ENCODE data around the gene RNF149.
"Not testable (repeated sequence)": the region's sequence is repeated elsewhere in the genome, so short reads cannot be mapped to it uniquely, and the experiment has no call there.

Gene RNF149

DNA sequence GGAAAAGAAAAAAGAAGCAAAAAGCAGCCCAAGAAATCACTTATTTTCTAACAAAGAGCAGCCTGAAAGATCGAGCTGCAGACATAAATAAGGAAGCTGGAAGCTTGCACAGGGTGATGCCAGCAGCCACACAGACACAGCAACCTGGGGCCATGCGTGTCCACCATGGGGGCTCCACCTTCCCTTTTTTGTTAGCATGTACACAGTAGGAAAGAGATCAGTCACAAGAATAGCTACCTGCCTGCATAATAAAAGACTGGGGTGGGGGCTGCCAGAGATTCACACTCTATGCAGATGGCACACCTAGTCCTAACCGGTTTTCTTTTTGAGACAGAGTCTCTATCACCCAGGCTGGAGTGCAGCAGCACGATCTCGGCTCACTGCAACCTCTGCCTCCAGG is 58.7 kb downstream of the RNF149 start:
- TF ChIP-seq CTCF (IDR thresholded peaks at IDR 0.05), result no peak
- TF ChIP-seq ZFX (IDR thresholded peaks at IDR 0.05; ENCODE audit: borderline replicate concordance), result no peak
- H3K27ac ChIP-seq, result no peak overlapping the region

DNA sequence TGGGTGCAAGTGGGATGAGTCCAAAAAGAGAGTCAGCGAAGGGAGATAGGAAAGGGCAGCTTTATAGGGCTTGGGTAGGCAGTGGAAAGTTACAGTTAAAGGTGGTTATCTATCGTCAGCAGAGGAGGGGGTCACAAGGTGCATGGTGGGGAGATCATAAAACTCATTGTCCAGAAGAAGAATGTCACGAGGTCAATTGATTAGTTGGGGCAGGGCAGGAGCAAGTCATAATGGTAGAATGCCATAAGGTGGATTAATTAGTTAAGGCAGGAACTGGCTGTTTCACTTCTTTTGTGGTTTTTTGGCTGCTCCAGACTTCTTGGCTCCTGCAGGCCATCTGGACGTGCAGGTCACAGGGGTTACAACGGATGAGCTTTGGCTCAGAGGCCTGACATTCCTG is 59.7 kb downstream of the RNF149 start:
- H3K27ac ChIP-seq, result not testable (repeated sequence)

DNA sequence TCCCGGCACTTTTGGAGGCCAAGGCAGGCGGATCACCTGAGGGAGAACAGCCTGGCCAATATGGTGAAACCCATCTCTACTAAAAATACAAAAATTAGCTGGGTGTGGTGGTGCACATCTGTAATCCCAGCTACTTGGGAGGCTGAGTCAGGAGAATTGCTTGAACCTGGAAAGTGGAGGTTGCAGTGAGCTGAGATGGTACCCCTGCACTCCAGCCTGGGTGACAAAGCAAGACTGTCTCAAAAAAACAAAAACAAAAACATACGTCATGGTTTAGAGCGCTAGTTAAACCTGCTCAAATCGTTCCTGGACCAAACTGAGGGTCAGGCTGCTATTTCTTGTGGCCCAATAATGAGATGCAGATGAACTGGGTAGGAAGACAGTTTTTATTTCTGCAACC is 63.0 kb downstream of the RNF149 start:
- H3K27ac ChIP-seq, result peak overlapping the region; percentile 78

GRCh38 chr2:101244899-101245298 is 63.6 kb downstream of the RNF149 start:
- peak overlapping the region; percentile 78 for H3K27ac ChIP-seq

- peak overlapping the region; percentile 78 for H3K27ac ChIP-seq
Observed at GRCh38 chr2:101244373-101244772, 64.1 kb downstream of the RNF149 start.

DNA sequence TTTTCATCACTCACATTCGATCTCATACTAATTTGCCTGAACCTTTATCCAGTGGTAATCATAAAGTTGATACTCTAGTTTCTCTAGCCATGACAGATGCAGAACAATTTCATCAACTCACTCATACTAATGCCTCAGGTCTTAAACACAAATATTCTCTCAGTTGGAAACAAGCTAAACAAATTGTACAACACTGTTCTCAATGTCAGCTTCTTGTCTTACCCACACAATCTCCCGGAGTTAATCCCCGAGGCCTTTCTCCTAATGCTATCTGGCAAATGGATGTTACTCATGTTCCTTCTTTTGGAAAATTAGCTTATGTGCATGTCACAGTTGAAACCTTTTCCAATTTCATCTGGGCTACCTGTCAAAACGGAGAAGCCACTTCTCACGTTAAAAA is 67.3 kb downstream of the RNF149 start:
- no peak for TF ChIP-seq ZFX (IDR thresholded peaks at IDR 0.05; ENCODE audit: borderline replicate concordance)
- TF ChIP-seq CTCF (IDR thresholded peaks at IDR 0.05), result no peak
- H3K27ac ChIP-seq, result peak overlapping the region; percentile 93

DNA sequence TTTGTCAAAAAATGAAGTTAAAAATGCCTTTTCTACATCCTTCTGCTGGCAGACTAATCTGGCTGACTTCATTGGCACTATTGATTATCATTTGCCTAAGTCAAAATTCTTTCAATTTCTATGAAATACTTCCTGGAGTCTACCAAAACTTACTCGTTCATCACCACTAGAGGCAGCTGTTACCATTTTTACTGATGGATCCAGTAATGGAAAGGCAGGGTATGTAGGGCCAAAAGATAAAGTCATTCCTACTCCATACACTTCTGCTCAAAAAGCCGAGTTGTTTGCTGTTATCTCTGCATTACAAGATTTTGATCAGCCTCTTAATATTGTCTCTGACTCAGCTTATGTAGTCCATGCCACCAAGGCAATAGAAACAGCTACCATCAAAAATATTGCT is 67.8 kb downstream of the RNF149 start:
- TF ChIP-seq CTCF (IDR thresholded peaks at IDR 0.05), result peak; percentile 76
- H3K27ac ChIP-seq, result peak overlapping the region; percentile 93

- peak overlapping the region; percentile 93 for H3K27ac ChIP-seq
Observed at GRCh38 chr2:101239760-101240118, 68.8 kb downstream of the RNF149 start.

GRCh38 chr2:101238930-101239759 is 69.4 kb downstream of the RNF149 start:
- H3K27ac ChIP-seq, result peak overlapping the region; percentile 93

DNA sequence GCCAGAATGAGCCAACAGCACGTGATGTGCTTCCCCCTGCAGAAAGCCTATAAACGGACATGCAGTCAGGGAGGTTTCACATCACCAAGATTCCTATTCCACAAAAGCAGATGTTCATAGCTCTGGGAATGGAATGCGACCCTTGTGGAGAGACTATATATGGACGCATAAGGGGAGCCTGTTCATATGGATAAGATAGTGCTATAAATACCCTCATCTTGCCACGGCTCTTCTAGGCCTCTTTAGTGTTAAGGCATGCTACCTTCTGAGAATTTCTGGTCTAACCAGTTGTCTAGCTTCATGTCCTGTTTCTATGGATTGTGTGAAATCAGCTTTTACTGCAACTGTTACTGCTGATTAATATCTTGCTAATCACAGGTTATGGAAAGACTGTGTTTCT is 70.6 kb downstream of the RNF149 start:
- peak overlapping the region; percentile 93 for H3K27ac ChIP-seq

More at GRCh38 chr2:101238930-101239759, 69.4 kb downstream of the RNF149 start:
- TF ChIP-seq ZFX (IDR thresholded peaks at IDR 0.05; ENCODE audit: borderline replicate concordance) (no peak), CTCF (IDR thresholded peaks at IDR 0.05) (no peak)

GRCh38 chr2:101235956-101236355 is 72.5 kb downstream of the RNF149 start:
- not testable (repeated sequence) for H3K27ac ChIP-seq
